ENCODE results near the gene PACRGL.

PACRGL gene

DNA sequence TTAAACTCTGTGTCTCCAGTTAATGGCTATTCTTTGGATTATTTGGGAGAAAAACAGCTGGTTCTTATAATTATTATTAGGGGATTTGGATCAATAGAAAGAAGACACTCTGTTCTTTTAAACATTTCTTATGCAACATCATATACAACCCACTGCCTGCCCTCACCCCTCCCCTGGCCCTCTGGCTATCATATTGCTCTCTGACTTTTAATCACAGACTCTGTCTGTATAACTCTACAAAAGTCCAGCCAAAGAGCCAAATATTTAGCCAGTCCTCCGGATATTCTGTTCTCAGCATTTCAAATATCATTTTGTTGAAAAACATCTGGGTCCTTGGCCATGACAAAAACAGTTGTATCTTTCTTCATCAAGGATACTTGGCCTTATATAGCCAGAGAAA, 19.0 kb upstream of the PACRGL start:
- Histone ChIP-seq H3K4me3 (ENCODE audit: low read depth, low read length) (no peak overlapping the region), H3K36me3 (replicated peaks) (no peaks in the 10 kb centered on the region), H3K27me3 (replicated peaks) (no peaks in the 10 kb centered on the region), H3K27ac (no peak overlapping the region)
- DNase-seq = no peak
- TF ChIP-seq, protein P1, sequence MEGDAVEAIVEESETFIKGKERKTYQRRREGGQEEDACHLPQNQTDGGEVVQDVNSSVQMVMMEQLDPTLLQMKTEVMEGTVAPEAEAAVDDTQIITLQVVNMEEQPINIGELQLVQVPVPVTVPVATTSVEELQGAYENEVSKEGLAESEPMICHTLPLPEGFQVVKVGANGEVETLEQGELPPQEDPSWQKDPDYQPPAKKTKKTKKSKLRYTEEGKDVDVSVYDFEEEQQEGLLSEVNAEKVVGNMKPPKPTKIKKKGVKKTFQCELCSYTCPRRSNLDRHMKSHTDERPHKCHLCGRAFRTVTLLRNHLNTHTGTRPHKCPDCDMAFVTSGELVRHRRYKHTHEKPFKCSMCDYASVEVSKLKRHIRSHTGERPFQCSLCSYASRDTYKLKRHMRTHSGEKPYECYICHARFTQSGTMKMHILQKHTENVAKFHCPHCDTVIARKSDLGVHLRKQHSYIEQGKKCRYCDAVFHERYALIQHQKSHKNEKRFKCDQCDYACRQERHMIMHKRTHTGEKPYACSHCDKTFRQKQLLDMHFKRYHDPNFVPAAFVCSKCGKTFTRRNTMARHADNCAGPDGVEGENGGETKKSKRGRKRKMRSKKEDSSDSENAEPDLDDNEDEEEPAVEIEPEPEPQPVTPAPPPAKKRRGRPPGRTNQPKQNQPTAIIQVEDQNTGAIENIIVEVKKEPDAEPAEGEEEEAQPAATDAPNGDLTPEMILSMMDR (IDR thresholded peaks at IDR 0.05; ENCODE audit: low read depth, low read length, missing control alignments) = no peak
- in situ Hi-C loops (cut with HindIII; ENCODE audit: low pct_ligation_motif_present, low sequenced_read_pairs) = no loop called here

DNA sequence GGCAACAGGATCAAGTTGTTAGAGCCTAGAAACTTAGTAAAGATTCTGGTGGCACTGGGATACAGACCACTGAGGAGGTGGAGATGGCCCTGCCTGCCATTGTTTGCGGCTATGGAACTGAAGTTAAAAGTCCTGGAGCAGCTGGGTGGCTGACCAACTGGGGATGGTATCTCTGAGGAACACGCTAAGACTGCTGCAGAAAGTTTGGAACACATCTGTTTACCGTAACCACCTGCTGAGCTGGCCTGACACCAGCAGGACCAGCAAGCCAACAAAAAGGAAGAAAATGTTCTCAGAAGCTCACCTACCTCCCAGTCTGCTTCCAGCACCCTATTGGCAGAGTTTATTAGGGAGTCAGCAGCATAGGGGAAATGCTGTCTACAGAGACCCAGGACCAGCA, 17.4 kb upstream of the PACRGL start:
- TF ChIP-seq, protein P1 (IDR thresholded peaks at IDR 0.05; ENCODE audit: low read depth, low read length, missing control alignments) = no peak
- in situ Hi-C loops (cut with HindIII; ENCODE audit: low pct_ligation_motif_present, low sequenced_read_pairs) = no loop called here
- Histone ChIP-seq H3K27me3 (replicated peaks) (no peaks in the 10 kb centered on the region), H3K4me3 (ENCODE audit: low read depth, low read length) (no peak overlapping the region), H3K27ac (no peak overlapping the region), H3K36me3 (replicated peaks) (no peaks in the 10 kb centered on the region)
- no peak for DNase-seq

DNA sequence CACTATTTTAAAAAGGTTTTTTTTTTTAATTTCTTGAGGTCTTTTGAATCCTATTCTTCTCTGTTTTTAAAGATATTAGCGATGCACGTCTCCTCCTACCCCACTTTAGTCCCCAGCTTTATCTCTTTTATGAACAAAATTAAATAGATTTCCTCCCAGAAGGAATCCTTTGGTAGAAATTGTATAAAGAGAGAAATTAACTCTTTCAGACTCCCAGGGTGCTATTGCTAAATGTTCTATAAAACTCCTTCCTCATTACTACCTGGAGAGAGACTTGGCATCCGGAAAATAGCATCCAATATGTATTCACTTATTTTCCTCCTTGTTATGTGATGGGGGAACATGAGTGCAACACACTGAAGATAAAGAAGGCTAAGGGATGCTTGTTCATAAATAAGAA, 16.5 kb upstream of the PACRGL start:
- in situ Hi-C loops (cut with HindIII; ENCODE audit: low pct_ligation_motif_present, low sequenced_read_pairs) = no loop called here
- H3K27me3 ChIP-seq (replicated peaks) = no peaks in the 10 kb centered on the region
- DNase-seq = no peak
- H3K36me3 ChIP-seq (replicated peaks) = no peaks in the 10 kb centered on the region
- TF ChIP-seq, protein P1 (IDR thresholded peaks at IDR 0.05; ENCODE audit: low read depth, low read length, missing control alignments) = no peak
- no peak overlapping the region for H3K27ac ChIP-seq
- no peak overlapping the region for H3K4me3 ChIP-seq (ENCODE audit: low read depth, low read length)

DNA sequence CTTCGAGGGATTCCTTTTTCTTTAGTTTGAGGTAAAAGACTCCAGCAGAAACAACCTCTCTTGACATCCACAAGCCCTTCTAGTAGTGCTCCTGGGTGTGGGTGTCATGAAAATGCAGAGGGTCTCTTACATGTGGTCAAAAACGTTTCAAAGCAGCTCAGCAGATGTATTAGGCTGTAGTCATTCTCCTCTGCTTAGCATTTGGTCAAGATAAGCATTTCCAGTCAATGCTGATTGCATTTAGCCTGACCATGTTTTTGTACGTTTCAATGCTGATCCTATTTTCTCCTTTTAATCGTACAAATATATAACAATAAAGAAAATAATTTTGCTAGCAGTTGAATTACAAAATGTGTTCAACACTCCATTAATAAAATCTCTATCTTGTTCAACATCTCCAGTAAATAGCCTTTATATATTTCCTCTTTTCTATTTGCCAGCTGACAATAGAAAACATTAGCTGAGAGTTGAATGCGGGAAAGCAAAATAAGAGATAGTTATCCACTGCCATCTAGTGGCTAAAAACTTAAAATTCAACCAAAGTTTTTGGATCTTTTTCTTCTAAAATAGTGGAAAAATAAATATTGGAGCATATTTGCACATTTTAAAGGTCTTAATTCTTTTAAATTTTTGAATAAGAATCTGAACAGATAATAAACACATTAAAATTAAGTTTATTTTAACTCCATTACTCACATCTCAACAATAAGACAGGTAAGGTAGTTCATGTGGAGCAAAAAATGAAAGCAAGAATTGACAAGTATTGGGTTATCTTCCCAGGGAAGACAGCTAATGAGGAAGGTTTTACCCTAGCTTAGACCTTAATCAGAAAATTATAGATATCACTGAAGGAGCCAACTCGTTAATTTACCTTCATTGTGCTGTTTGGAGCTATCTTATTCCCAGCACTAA, 15.2 kb upstream of the PACRGL start:
- TF ChIP-seq, protein P1 (IDR thresholded peaks at IDR 0.05; ENCODE audit: low read depth, low read length, missing control alignments) = peak; percentile 31
- in situ Hi-C loops (cut with HindIII; ENCODE audit: low pct_ligation_motif_present, low sequenced_read_pairs) = no loop called here
- DNase-seq = no peak
- no peak overlapping the region for H3K4me3 ChIP-seq (ENCODE audit: low read depth, low read length)
- H3K27ac ChIP-seq = no peak overlapping the region
- no peaks in the 10 kb centered on the region for H3K36me3 ChIP-seq (replicated peaks)
- H3K27me3 ChIP-seq (replicated peaks) = no peaks in the 10 kb centered on the region

DNA sequence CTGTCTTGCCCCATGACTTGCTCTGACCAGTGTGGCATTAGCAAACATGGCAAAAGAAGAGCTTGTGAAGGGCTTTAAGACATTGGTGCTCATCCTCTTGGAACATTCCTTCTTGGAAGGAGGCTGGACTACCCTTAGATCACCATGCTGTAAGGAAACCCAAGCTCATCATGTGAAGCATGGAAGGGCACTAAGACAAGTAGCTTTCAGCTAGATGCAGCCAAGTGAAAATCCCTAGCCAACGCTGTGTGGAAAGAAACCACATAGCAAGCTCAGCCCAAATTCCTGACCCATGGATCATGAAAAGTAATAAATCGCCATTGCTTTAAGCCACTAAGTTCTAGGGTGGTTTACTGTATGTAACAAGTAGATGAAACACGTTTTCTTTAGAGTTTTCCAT, 12.4 kb upstream of the PACRGL start:
- Histone ChIP-seq H3K36me3 (replicated peaks) (no peaks in the 10 kb centered on the region), H3K27me3 (replicated peaks) (no peaks in the 10 kb centered on the region), H3K27ac (no peak overlapping the region), H3K4me3 (ENCODE audit: low read depth, low read length) (no peak overlapping the region)
- TF ChIP-seq, protein P1 (IDR thresholded peaks at IDR 0.05; ENCODE audit: low read depth, low read length, missing control alignments) = no peak
- peak; percentile 32 for DNase-seq
- in situ Hi-C loops (cut with HindIII; ENCODE audit: low pct_ligation_motif_present, low sequenced_read_pairs) = no loop called here

Measured in brain microvascular endothelial cell (primary cell).